Endothelial cell of umbilical vein (primary cell): ENCODE data around the gene PTBP3. TPM values are rescaled to one million over a fixed set of nuclear protein-coding genes. Genes with fewer than 3 reads are reported as not detected.

Experiments used
- BruUV-seq: library from RNA; stranded (reverse); fragments of 400-500 nt; replicated peaks from 2 replicates; lab custom pipeline; 2021; lab: Mats Ljungman, UMichigan
- CTCF ChIA-PET: fragments of 300-600, 350-600 bp; sonication (Branson Sonifier 250); formaldehyde crosslinking; loops from one replicate; lab custom pipeline; 2021; ENCODE audit warnings: antibody characterized with exemption, inconsistent platforms; lab: Charles Lee
- POLR2A ChIA-PET: fragments of 300-600, 350-600 bp; sonication (Branson Sonifier 250); formaldehyde crosslinking; loops from one replicate; lab custom pipeline; 2021; ENCODE audit warnings: antibody characterized with exemption, inconsistent platforms; lab: Charles Lee
- DNase-seq: peaks from one replicate; pipeline ENCODE4 v3.0.0-alpha.2; 2011; ENCODE audit warnings: low read depth, low spot score
- FAIRE-seq: peaks from 2 replicates; lab custom pipeline; 2011; peaks lifted over from hg19 to GRCh38; lab: Jason Lieb, UNC
- H2AFZ ChIP-seq: 2 replicates; pipeline ENCODE4 v1.6.0; 2012; ENCODE audit warnings: low read depth, low read length, control low read depth, inconsistent platforms
- H3K27ac ChIP-seq: 2 replicates; pipeline ENCODE4 v1.5.1; 2011; ENCODE audit warnings: low read depth, mild to moderate bottlenecking, control low read depth, low read length, moderate library complexity; ENCODE audit not compliant: insufficient read depth
- H3K27me3 ChIP-seq, 2 experiments: 2 replicates each; pipeline versions ENCODE4 v1.6.0 to v1.6.1; 2011; ENCODE audit warnings: low read length in 2 of 2, mixed read lengths in 1 of 2; ENCODE audit not compliant: control insufficient read depth in 2 of 2, insufficient read depth in 2 of 2
- H3K36me3 ChIP-seq, 2 experiments: 2 replicates in 1 of 2; 3 replicates in 1 of 2; pipeline ENCODE4 v1.5.1; 2011; ENCODE audit warnings: low read length in 2 of 2, mild to moderate bottlenecking in 1 of 2, moderate library complexity in 1 of 2; ENCODE audit not compliant: control insufficient read depth in 2 of 2, insufficient read depth in 2 of 2; ENCODE audit errors: extremely low read depth in 1 of 2
- H3K4me1 ChIP-seq: 3 replicates; pipeline ENCODE4 v1.5.1; 2011; ENCODE audit warnings: mild to moderate bottlenecking, low read length; ENCODE audit not compliant: control insufficient read depth, insufficient read depth; ENCODE audit errors: extremely low read depth
- H3K4me2 ChIP-seq: 2 replicates; pipeline ENCODE4 v1.6.1; 2011; ENCODE audit warnings: low read length, control low read depth, mixed read lengths; ENCODE audit not compliant: insufficient read depth
- H3K4me3 ChIP-seq, 3 experiments: fragments of 200-600 bp in 1 of 3; sonication (generic), shearing (Covaris generic) in 1 of 3; replicated peaks in 1 of 3; 2 replicates each; pipeline ENCODE4 v1.5.1; 2011 to 2016; ENCODE audit warnings: control low read depth in 3 of 3, low read length in 3 of 3, mild to moderate bottlenecking in 2 of 3, inconsistent platforms in 1 of 3, low read depth in 1 of 3, moderate library complexity in 1 of 3; ENCODE audit not compliant: insufficient read depth in 1 of 3
- H3K79me2 ChIP-seq: 2 replicates; pipeline ENCODE4 v1.6.0; 2012; ENCODE audit warnings: low read length, inconsistent platforms; ENCODE audit not compliant: control insufficient read depth, insufficient read depth
- H3K9ac ChIP-seq: replicated peaks from 2 replicates; pipeline ENCODE3; 2011; ENCODE audit warnings: low read length, control low read depth; ENCODE audit not compliant: insufficient read depth; ENCODE audit errors: extremely low read depth
- H3K9me1 ChIP-seq: replicated peaks from 3 replicates; pipeline ENCODE4 v1.6.0; 2011; ENCODE audit warnings: mild to moderate bottlenecking, low read length; ENCODE audit not compliant: control insufficient read depth, insufficient read depth; ENCODE audit errors: extremely low read depth
- H3K9me3 ChIP-seq: replicated peaks from 2 replicates; pipeline ENCODE4 v1.5.1; 2012; ENCODE audit warnings: low read length, inconsistent platforms; ENCODE audit not compliant: control insufficient read depth, insufficient read depth
- H4K20me1 ChIP-seq: replicated peaks from 2 replicates; pipeline ENCODE3; 2011; ENCODE audit warnings: mild to moderate bottlenecking, low read length; ENCODE audit not compliant: control insufficient read depth, insufficient read depth; ENCODE audit errors: extremely low read depth
- CTCF ChIP-seq, 2 donors: IDR thresholded peaks; 1 replicate in 1 of 2; 2 replicates in 1 of 2; pipeline ENCODE4 v1.5.1; 2011; ENCODE audit warnings: low read length in 2 of 2, mild to moderate bottlenecking in 2 of 2, moderate library complexity in 2 of 2, control low read depth in 1 of 2, inconsistent platforms in 1 of 2, low read depth in 1 of 2; ENCODE audit not compliant: insufficient read depth in 1 of 2; ENCODE audit errors: extremely low read depth in 1 of 2
- EZH2 ChIP-seq: IDR thresholded peaks from 2 replicates; pipeline ENCODE4 v1.6.1; 2012; ENCODE audit warnings: borderline replicate concordance, low read depth, mild to moderate bottlenecking, moderate library complexity, low read length, inconsistent platforms; ENCODE audit not compliant: severe bottlenecking
- FOS ChIP-seq: IDR thresholded peaks from 2 replicates; pipeline ENCODE4 v1.6.1; 2011; ENCODE audit warnings: mild to moderate bottlenecking, low read length, moderate library complexity, borderline replicate concordance; ENCODE audit not compliant: insufficient read depth
- GATA2 ChIP-seq: IDR thresholded peaks from 2 replicates; pipeline ENCODE4 v1.7.0; 2011; ENCODE audit warnings: low read depth, mild to moderate bottlenecking, moderate library complexity, mixed read lengths, low read length; ENCODE audit not compliant: insufficient read length, insufficient read depth
- JUN ChIP-seq: IDR thresholded peaks from 2 replicates; pipeline ENCODE4 v1.6.1; 2011; ENCODE audit warnings: borderline replicate concordance, low read depth; ENCODE audit not compliant: insufficient read length, insufficient read depth
- MYC ChIP-seq: IDR thresholded peaks from one replicate; pipeline ENCODE4 v1.6.1; 2011; ENCODE audit warnings: mild to moderate bottlenecking, low read depth, low read length
- POLR2A ChIP-seq: IDR thresholded peaks from 2 replicates; pipeline ENCODE4 v1.6.1; 2012; ENCODE audit warnings: low read depth, mild to moderate bottlenecking, control low read depth, low read length
- POLR2AphosphoS5 ChIP-seq: IDR thresholded peaks from 2 replicates; pipeline ENCODE4 v1.6.1; 2012; ENCODE audit warnings: low read depth, mild to moderate bottlenecking, control low read depth, low read length, moderate library complexity; ENCODE audit not compliant: insufficient read depth
- dilution Hi-C: fragments of 300-500 bp; cut with MboI; formaldehyde crosslinking; loops from one replicate; pipeline ENCODE4 v1.15.0; 2019; ENCODE audit warnings: low sequenced_read_pairs; ENCODE audit not compliant: extremely low pct_ligation_motif_present
- intact Hi-C: fragments of 100-400 bp; cut with micrococcal nuclease; formaldehyde crosslinking; loops from one replicate; pipeline ENCODE4 v1.10.0; 2022
- polyA plus RNA-seq, 4 experiments: library from polyadenylated mRNA; depleted of rRNA in 3 of 4; stranded (reverse) in 3 of 4; unstranded in 1 of 4; fragments of >200 nt; gene quantifications; 2 replicates each; pipeline versions ENCODE4 v1.2.1 to v1.2.3, GENCODE V29; 2011 to 2012; ENCODE audit warnings: missing spikeins in 1 of 4
- total RNA-seq: library from RNA; stranded (reverse); gene quantifications from 2 replicates; pipeline ENCODE4 v1.2.3, GENCODE V29; 2021
- TF ChIP-seq, protein P1 (sequence below): IDR thresholded peaks from 2 replicates; pipeline ENCODE4 v1.6.1; 2011; ENCODE audit not compliant: insufficient read depth, insufficient read length

PTBP3 gene
- total and polyA plus RNA-seq, 2 donors (not counting 3 experiments of a cell fraction or from before 2014, with no cell fraction given), result 42.4 to 75.0 TPM

- no peak overlapping the region for H2AFZ ChIP-seq
- H3K27me3 ChIP-seq, result no peaks in the 10 kb centered on the region
- dilution Hi-C loops, result no loop called here
- H3K9me1 ChIP-seq, result no peaks in the 10 kb centered on the region
- POLR2A ChIA-PET, result no interaction called here
- no peak overlapping the region for H3K27ac ChIP-seq
- H3K9ac ChIP-seq, result no peak overlapping the region
- TF ChIP-seq, protein P1, sequence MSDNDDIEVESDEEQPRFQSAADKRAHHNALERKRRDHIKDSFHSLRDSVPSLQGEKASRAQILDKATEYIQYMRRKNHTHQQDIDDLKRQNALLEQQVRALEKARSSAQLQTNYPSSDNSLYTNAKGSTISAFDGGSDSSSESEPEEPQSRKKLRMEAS, result no peak
- TF ChIP-seq MYC, result no peak
- peaks cover 3% of the 10 kb centered on the region for H4K20me1 ChIP-seq
- no TSS peak for BruUV-seq
- peaks cover 0 to 3% of the 10 kb centered on the region in 2 experiments for H3K36me3 ChIP-seq
- H3K79me2 ChIP-seq, result peaks cover 45% of the 10 kb centered on the region
- H3K4me3 ChIP-seq, result no peak overlapping the region
- CTCF ChIA-PET, result interaction anchor here (1.0 to 1.3 kb wide), 3 partner anchors 15 to 104 kb away, joined by 3 read pairs; no protein-coding TSS in a partner anchor
- peak; percentile 50 for FAIRE-seq
- no peak for DNase-seq
- H3K9me3 ChIP-seq, result peaks cover 3% of the 10 kb centered on the region
- intact Hi-C loops, result no loop called here
- peaks cover 2% of the 10 kb centered on the region for H3K4me1 ChIP-seq
- H3K4me2 ChIP-seq, result no peak overlapping the region
These were observed 52.5 kb downstream of the PTBP3 start for GRCh38 chr9:112280904-112281303.

DNA sequence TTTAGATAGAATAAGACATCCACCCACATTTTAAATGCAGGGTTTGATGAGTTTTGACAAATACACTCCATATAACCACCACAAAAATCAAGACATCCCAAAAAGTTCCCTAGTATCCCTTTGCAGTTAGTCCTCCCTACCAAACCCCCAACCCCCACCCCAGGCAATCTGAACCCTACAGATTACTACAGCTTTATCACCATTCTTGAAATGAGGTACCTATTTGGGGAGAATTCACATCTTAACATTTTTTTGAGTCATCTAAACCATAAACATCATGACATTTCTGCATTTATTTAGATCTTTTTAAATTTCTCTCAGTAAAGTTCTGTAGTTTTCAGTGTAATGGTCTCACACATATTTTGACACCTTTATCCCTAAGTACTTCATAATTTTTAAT lies 53.9 kb downstream of the PTBP3 start:
- Histone ChIP-seq H4K20me1 (peaks cover 3% of the 10 kb centered on the region), H3K36me3 (peaks cover 0 to 3% of the 10 kb centered on the region in 2 experiments), H3K27me3 (no peaks in the 10 kb centered on the region), H3K9ac (no peak overlapping the region), H3K4me1 (peaks cover 6% of the 10 kb centered on the region), H3K4me2 (no peak overlapping the region), H3K4me3 (no peak overlapping the region), H2AFZ (no peak overlapping the region), H3K79me2 (peaks cover 44% of the 10 kb centered on the region), H3K9me1 (no peaks in the 10 kb centered on the region), H3K9me3 (peaks cover 3% of the 10 kb centered on the region), H3K27ac (no peak overlapping the region)
- BruUV-seq, result no TSS peak
- TF ChIP-seq POLR2AphosphoS5 (no peak), JUN (no peak), POLR2A (no peak), EZH2 (no peak), FOS (no peak), CTCF (IDR thresholded peaks at IDR 0.05; ENCODE audit: extremely low read depth in 1 of 2, insufficient read depth in 1 of 2, low read depth in 1 of 2, low read length in 2 of 2) (no peak), MYC (no peak), GATA2 (no peak)
- TF ChIP-seq, protein P1, result no peak
- dilution Hi-C loops (no loop called here), intact Hi-C loops (no loop called here)
- POLR2A ChIA-PET, result no interaction called here
- no peak for DNase-seq
- no peak for FAIRE-seq
- CTCF ChIA-PET, result no interaction called here
